GM21825 (cell line): ENCODE results near the gene CCDC69.

ENCODE experiments used
- ATAC-seq: cut with Tn5 transposase; IDR thresholded peaks from one replicate; pipeline ENCODE4 v1.9.1; 2021; ENCODE audit warnings: mild to moderate bottlenecking, moderate library complexity; ENCODE audit not compliant: unreplicated experiment

CCDC69 gene

DNA sequence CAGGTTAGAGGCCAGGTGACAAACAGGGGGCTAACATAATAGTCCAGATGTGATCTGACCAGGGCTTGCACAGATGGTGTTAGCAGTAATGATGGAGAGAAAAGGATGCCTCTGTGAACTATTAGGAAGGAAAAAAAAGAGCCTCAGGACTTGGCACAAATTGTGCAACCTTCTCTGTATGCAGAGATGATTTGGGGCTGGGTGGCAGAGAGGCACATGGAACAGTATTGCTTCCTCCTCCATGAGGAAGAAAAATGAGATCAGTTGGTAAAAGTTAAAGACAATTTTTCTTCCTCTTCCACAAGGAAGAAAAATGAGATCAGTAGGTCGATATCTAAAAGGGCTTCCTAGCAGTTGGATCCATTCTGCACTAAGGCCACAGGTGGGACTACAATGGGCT, 52.4 kb downstream of the CCDC69 start:
- ATAC-seq = no peak

DNA sequence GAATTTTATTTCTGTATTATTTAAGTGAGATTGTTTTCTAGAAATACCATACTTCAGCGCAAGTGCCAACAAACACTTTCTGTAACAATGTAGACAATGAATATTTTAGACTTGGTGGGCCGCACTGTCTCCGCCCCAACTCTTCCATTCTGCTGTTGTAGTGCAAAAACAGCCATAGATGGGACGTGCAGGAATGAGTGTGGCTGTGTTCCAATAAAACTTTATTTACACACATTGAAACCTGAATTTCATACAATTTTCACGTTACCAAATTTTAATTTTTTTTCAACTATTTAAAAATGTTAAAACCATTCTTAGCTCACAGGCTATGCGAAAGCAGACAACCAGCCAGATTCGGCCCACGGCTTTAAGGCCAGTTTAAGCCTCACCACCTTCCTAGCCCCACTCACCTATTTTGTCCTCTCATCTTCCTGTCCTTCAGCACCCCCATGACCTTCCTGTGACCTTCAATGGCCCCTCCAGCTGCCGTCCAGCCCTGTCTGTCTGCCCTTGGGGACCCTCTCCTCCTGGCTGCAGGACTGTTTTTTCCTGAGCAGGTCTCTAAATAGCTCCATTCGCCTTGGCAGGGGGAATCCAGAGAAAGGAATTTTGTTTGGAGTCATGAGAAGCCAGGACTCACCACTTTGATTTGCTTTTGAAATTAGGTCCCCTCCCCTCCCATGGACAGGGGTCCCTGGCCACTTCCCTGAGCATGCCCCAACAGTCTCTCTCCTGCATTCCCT, 55.1 kb downstream of the CCDC69 start:
- no peak for ATAC-seq

DNA sequence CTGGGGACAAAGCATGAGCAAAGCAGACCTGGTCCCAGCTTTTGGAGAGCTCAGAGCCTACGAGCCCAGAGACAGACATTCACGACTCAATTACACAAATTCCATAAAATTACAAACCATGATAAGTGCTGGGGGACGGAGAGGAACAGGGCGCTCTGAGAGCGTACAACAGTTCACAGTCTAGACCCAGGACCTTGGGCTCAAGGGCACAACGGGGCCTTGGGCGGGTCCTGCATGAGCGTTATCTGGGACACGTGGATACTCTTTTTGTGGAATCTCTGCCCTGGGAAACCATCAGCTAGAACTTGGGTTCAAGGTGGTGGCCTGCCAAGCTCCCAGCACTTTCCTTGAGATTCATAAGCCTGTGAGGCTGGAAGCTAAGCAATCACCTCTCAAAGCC, 56.9 kb downstream of the CCDC69 start:
- no peak for ATAC-seq

- peak; percentile 75 for ATAC-seq
These were observed 59.1 kb downstream of the CCDC69 start for GRCh38 chr5:151164687-151165392.

GRCh38 chr5:151162776-151163175, 61.1 kb downstream of the CCDC69 start:
- ATAC-seq = no peak

GRCh38 chr5:151159649-151160373, 64.1 kb downstream of the CCDC69 start:
- ATAC-seq = no peak

GRCh38 chr5:151158287-151158661, 65.6 kb downstream of the CCDC69 start:
- no peak for ATAC-seq

DNA sequence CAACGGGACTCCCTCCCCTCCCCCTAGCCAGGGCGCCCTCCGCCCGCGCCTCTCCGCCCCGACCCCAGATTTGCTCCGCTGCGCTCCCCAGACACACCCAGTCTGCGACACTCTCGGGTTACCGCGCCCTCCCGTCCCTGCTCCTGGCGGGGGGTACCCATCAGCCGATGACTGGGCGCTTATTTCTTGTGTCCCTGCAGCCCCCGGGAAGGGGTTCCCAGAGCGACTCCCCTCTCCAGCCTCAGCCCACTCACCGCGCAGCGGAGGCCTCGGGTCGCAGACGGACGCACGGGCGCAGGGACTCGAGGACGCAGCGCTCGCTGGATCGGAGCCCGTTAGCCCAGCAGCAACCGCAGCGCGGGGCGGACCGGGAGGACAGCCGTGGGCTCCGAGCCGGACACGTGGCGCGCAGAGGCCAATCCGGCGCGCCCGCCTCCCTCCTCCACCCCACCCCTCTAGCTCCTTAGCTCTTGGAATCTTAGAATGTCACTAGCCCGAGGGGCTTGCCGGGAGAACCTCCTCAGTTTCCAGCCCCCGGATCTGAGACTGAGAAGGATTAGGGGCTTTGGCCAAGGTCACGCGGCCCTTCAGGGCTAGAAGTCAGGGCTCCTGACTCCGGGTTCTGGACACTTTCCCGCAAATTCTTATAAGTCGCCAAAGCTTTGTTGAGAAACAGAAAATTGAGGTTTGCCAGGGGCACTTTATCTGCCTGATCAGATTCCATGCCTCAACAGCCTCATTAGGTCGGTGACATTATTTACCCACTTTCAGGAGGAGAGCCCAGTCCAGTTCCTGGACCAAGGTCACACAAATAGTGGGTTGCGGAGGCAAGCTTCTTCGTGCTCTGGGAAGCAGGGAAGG, 66.2 kb downstream of the CCDC69 start, which contains the start of gene ANXA6:
ANXA6 (minus strand) TSS at position 354 of the 861 bp plus-strand sequence. CDS start 9,878 bp downstream, outside the sequence.
- ATAC-seq = peak; percentile 47

GRCh38 chr5:151156507-151157420, 67.1 kb downstream of the CCDC69 start:
- no peak for ATAC-seq

- peak; percentile 18 for ATAC-seq
These were observed 68.0 kb downstream of the CCDC69 start for GRCh38 chr5:151155775-151156506.

- peak; percentile 29 for ATAC-seq
These were observed 68.7 kb downstream of the CCDC69 start for GRCh38 chr5:151154931-151155774.

GRCh38 chr5:151153766-151154272, 70.1 kb downstream of the CCDC69 start:
- ATAC-seq = no peak

- ATAC-seq = no peak
These were observed 70.6 kb downstream of the CCDC69 start for GRCh38 chr5:151153300-151153699.

DNA sequence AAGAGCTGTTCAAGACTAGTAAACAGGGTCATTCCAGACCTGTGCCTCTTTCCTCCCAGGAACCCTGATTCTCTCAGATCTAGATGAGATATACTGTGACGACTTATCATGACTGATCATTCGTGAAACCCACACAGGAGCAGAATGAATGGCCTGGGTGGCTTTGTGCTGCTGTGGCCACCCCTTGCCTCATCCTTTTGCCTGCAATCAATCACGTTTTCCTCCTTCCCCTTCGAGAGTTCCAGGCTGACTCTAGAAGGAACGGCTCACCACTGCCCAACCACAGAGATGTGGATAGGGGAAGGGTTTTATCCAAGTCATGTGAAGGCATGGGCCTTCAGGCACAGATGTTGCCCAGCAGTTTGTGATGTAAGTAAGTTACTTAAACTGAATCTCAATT, 72.1 kb downstream of the CCDC69 start:
- peak; percentile 28 for ATAC-seq

DNA sequence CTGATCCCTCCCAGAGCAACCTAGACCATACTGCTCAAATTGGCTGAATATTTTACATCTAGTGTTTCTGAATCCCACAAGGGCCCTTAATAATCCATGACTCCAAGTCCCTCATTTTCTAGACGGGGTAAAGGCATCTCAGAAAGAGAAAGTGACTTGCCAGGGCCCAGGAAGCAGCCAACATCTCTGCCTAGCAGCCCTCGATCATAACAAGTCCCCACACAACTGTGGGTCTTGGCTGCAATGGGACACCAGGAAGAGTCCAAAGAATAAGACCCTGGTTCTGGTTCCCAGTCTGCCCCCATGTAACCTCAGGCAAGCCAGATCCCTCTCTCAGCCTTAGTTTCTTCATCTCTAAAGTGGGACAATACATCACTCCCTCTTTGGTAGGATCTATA, 72.6 kb downstream of the CCDC69 start:
- ATAC-seq = no peak

DNA sequence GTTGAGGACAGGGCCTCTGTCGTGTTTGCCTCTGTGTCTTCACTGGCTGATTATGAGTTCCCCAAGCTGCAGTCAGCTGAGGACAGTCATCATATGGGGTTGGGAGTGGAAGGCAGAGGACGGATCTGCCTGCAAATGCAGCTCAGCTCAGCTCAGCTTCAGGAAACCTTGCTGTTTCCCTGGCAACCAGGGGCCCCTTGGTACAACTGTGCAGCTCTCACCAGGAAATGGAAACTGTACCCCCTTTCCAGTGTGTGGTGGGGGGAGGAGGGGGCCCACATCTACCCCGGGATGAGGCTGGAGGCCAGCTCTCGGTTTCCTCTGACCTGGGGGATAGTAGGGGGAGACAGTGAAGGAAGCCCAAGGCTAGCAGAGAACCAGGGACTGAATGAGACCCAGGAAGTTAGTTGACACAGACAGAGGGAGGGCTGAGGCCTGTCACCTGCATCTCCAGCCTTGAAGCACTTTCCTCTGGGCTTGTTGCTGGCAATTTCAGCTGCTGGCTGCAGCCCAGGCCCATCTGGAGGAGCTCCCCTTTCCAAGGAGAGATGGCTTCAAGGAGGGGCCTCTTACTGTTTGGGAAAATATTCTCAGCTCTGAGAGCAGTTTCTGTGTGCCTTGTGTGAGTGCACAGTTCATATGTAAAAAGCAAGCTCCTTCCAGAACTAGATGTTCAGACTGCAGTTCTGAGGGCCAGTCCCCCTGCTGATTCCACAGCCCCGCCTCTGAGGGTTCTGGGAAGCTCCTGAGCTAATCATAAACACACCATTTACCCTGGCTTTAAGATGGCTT, 73.2 kb downstream of the CCDC69 start:
- ATAC-seq = peak; percentile 50

- no peak for ATAC-seq
These were observed 75.3 kb downstream of the CCDC69 start for GRCh38 chr5:151148583-151148982.
